ENCODE measurements around the gene SPATA45.

DNA sequence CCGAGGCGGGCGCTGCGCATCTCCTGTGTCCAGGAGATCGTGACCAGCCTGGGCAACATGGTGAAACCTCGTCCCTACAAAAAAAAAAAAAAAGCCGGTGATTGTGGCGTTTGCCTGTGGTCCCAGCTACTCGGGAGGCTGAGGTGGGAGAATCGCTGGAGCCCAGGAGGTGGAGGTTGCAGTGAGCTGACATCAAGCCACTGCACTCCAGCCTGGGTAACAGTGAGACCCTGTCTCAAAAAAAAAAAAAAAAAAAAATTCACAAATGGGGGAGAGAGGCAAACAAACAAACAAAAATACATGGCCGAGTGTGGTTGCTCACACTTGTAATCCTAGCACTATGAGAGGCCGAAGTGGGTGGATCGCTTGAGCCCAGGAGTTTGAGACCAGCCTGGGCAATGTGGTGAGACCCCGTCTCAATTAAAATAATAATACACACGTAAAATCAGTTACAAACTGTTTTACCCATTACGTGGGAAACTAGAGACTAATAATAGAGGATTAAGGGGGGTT lies 55.0 kb downstream of the SPATA45 start:
- TF ChIP-seq, protein P1, sequence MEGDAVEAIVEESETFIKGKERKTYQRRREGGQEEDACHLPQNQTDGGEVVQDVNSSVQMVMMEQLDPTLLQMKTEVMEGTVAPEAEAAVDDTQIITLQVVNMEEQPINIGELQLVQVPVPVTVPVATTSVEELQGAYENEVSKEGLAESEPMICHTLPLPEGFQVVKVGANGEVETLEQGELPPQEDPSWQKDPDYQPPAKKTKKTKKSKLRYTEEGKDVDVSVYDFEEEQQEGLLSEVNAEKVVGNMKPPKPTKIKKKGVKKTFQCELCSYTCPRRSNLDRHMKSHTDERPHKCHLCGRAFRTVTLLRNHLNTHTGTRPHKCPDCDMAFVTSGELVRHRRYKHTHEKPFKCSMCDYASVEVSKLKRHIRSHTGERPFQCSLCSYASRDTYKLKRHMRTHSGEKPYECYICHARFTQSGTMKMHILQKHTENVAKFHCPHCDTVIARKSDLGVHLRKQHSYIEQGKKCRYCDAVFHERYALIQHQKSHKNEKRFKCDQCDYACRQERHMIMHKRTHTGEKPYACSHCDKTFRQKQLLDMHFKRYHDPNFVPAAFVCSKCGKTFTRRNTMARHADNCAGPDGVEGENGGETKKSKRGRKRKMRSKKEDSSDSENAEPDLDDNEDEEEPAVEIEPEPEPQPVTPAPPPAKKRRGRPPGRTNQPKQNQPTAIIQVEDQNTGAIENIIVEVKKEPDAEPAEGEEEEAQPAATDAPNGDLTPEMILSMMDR (conservative IDR thresholded peaks at IDR 0.05; ENCODE audit: low read length), result no peak
- no peak for TF ChIP-seq EZH2phosphoT487 (IDR thresholded peaks at IDR 0.05; ENCODE audit: borderline replicate concordance)

Data from Loucy (cell line).